Tongue (tissue), 2 donors: ENCODE data around the gene ACRV1. TPM values are rescaled to one million over a fixed set of nuclear protein-coding genes. Genes with fewer than 3 reads are reported as not detected.
"Not testable (repeated sequence)": the region's sequence is repeated elsewhere in the genome, so short reads cannot be mapped to it uniquely, and the experiment has no call there.

Experiments used
- DNase-seq: peaks from one replicate; pipeline ENCODE4 v3.0.0-alpha.2; 2015
- total RNA-seq: library from RNA; depleted of rRNA; stranded (reverse); fragments of >200 nt; gene quantifications from one replicate; pipeline ENCODE4 v1.2.3, GENCODE V29; 2014

Gene ACRV1, protein sequence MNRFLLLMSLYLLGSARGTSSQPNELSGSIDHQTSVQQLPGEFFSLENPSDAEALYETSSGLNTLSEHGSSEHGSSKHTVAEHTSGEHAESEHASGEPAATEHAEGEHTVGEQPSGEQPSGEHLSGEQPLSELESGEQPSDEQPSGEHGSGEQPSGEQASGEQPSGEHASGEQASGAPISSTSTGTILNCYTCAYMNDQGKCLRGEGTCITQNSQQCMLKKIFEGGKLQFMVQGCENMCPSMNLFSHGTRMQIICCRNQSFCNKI
- total RNA-seq, result not detected

- DNase-seq, result no peak
Observed at GRCh38 chr11:125680747-125681146, at the start of gene ACRV1. Gene ACRV1, minus strand, starts transcription at chr11:125680847. Its CDS starts 67 bp downstream, at chr11:125680780.

- no peak for DNase-seq
Observed at GRCh38 chr11:125728969-125729368, 48.3 kb upstream of the ACRV1 start.

DNA sequence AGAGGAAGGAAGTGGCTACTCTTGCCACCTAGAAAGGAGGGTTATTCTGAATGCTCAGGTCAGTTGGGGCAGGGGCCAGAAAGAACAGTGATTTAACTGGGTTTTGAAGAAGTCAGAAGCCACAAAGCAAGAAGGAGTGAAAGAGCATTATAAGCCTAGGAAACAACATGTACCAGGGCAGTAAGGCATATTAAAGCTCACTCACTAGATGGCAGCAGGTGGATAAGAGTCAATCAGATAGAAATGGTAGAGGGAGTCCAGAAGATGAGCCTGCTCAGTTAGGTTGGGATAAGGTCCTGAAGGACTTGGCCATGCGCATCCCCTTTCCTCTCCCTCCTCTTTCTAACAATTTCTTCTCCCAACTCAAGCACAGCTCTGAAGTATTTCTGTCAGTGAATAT is 43.5 kb upstream of the ACRV1 start:
- no peak for DNase-seq

- no peak for DNase-seq
Observed at GRCh38 chr11:125720781-125721180, 40.1 kb upstream of the ACRV1 start.

DNA sequence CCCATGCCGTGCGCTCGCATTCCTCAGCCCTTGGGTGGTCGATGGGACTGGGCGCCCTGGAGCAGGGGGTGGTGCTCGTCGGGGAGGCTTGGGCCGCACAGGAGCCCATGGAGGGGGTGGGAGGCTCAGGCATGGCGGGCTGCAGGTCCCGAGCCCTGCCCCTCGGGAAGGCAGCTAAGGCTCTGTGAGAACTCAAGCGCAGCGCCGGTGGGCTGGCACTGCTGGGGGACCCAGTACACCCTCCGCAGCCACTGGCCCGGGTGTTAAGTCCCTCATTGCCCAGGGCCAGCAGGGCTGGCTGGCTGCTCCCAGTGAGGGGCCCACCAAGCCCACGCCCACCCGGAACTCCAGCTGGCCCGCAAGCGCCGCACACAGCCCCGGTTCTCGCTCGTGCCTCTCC is 24.0 kb upstream of the ACRV1 start:
- not testable (repeated sequence) for DNase-seq

GRCh38 chr11:125701858-125702621 is 21.4 kb upstream of the ACRV1 start:
- DNase-seq, result no peak

- no peak for DNase-seq
Observed at GRCh38 chr11:125701018-125701610, 20.5 kb upstream of the ACRV1 start.

- no peak for DNase-seq
Observed at GRCh38 chr11:125694951-125695350, 14.3 kb upstream of the ACRV1 start.

DNA sequence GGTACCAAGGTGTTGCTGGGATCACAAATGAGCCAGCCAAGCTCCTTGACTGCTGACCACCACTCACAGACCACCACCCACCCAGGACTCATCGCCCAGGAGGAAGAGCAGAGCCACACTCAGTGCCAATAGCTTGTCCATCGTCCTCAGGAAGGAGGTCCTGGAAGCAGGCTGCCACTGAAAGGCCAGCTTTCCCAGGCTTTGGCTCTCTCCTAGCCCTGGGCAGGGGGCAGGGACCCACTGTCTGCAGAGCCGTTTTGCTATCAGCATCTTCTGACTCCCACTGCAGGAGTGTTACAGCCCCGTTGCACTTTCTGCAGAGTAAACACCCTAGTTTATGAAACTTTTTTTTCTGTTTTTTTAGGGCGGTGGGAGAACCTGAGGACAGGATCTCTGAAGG is 12.2 kb upstream of the ACRV1 start:
- DNase-seq, result no peak

GRCh38 chr11:125690006-125690405 is 9.4 kb upstream of the ACRV1 start:
- DNase-seq, result no peak

DNA sequence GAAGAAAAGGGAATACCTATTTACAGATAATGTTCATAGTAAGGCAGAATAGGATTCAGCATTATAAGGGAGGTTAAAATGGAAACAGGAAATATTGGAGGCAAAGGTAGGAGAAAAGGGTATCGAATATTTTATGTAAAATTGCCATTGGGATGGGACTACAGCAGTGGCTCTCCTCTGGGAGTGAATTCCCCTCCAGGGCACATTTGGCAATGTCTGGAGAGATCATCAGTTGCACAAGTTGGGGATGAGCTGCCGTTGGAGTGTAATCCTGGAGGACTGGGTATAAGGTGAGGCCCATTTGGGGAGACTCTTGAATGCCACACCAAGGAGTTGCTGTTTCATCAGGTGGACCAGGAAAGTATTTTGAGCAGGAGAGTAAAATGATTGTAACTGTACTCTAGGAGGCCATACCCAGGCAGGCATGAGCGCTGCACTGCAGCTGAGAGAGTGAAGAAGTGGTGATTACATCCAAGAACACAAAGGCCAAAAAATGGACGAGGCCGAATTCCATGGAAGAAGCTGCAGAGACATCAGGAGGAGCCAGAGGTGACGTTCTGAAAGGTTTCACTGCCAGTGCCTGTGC is 8.7 kb upstream of the ACRV1 start:
- DNase-seq, result no peak

DNA sequence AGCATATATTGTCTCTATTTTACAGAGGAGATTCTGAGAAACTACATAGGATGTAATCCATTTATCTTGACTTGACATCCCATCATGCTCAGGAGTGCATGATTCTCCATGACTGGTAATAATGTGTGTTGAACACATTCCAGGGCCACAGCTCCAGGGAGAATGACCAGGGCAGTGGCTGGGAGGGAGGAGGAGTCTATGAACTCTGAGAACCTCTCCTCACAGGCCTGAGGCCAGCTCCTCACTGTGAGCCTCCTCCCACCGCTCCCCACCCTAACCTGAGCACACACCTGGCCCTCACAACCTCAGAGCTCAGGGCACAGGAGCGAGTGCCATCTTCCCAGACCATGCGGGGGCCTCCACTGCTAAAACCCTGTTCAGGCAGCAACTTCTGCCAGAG is 8.0 kb upstream of the ACRV1 start:
- no peak for DNase-seq

- DNase-seq, result no peak
Observed at GRCh38 chr11:125688066-125688465, 7.4 kb upstream of the ACRV1 start.

DNA sequence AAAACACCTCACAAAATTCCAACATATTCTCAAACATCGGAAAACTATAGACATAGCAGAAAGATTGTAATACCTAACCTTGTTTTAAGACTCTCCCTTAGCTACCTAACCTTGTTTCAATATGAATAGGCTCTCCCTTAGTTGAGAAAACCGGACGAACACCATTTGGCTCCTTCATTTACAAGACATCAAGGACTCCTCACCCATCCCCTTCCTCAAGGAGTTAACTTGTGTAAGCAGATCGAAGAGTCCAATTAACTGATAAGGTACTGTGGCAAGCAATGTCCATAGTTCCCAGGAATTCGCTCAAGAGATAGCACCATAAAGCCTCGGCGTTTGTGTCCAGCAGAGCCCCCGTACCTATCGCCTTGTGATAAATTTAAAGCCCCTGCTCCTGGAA is 4.6 kb upstream of the ACRV1 start:
- no peak for DNase-seq

DNA sequence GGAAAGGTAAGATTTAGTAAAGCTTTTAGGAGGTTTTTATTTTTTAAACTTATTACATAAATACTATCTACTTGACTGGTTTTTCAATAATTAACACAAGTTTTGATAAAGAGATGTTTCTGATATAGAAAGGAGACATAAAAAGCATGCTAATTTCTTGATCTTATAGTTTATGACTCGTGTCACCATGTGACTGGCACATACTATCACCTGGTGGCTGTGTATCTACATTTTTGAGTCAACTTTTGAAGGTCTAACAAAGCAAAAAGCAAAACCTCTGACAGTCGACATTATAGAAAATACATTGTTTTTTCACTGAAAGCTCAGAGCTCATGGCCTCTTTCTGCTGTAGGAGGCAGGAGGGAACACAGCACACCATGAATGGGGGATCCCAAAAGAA is 810 bp downstream of the ACRV1 start:
- DNase-seq, result no peak

GRCh38 chr11:125679397-125679796 is 1.2 kb downstream of the ACRV1 start:
- no peak for DNase-seq

GRCh38 chr11:125675196-125675595 is 5.5 kb downstream of the ACRV1 start:
- no peak for DNase-seq

GRCh38 chr11:125674210-125674609 is 6.4 kb downstream of the ACRV1 start:
- no peak for DNase-seq

- DNase-seq, result no peak
Observed at GRCh38 chr11:125671561-125671960, 9.1 kb downstream of the ACRV1 start.

GRCh38 chr11:125670172-125670571 is 10.5 kb downstream of the ACRV1 start:
- DNase-seq, result no peak

DNA sequence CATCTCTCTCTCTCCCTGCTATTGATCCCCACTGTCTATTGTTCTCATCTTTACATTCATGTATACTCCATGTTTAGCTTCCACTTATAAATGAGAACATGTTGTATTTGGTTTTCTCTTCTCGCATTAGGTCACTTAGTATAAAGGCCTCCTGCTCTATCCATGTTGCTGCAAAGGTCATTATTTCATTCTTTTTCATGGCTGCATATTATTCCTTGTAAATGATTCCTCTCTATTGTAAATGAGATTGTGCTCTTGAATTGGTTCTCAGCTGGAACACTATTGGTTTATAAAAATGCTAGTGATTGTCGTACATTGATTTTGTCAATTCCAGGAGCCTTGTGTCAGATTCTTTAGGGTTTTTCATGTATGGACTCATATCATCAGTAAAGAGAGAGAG is 13.5 kb downstream of the ACRV1 start:
- DNase-seq, result no peak

DNA sequence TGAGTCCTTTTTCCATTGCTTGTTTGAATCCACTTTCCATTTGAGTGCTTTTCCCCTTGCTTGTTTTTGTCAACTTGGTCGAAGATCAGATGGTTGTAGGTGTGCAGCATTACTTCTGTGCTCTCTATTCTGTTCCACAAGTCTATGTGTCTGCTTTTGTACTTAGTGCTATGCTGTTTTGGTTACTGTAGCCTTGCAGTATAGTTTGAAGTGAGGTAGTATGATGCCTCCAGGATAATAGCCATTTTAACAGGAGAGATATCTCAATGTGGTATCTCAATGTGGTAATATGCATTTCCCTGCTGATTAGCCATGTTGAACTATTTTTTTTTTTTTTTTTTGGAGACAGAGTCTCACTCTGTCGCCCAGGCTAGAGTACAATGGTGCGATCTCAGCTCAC is 16.7 kb downstream of the ACRV1 start:
- no peak for DNase-seq

DNA sequence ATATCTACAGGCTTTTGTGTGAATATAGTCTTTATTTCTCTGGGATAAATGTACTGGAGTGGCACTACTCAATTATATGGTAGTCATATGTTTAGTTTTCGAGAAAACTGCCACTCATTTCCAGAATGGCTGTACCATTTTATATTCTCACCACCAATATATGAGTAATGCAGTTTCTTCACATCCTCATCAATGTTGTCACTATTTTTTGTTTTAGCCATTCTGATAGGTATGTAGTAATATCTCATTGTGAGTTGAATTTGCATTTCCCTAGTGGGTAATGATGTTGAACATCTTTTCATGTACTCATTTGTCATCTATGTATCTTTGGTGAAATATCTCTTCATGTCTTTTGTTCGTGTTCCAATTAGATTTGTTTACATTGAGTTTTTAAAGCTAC is 18.0 kb downstream of the ACRV1 start:
- no peak for DNase-seq
